ENCODE results near the gene SPOCK3. TPM values are rescaled to one million over a fixed set of nuclear protein-coding genes. Genes with fewer than 3 reads are reported as not detected.

The SPOCK3 gene
- total RNA-seq, 2 experiments from 2014 or later: not detected

DNA sequence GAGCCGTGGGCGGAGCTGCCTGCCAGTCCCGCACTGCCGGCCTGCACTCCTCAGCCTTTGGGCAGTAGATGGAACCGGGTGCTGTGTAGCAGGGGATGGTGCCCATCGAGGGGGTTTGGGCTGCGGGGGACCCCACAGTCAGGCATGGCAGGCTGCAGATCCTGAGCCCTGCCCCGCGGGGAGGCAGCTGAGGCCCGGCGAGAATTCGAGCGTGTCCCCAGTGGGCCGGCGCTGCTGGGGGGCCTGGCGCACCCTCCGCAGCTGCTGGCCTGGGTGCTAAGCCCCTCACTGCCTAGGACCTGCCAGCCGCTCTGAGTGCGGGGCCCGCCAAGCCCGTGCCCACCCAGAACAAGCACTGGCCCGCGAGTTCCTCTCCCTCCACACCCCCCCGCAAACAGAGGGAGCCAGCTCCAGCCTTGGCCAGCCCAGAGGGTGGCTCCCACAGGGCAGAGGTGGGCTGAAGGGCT lies 391.5 kb downstream of the SPOCK3 start:
- no peaks in the 10 kb centered on the region for H3K4me1 Mint-ChIP-seq

DNA sequence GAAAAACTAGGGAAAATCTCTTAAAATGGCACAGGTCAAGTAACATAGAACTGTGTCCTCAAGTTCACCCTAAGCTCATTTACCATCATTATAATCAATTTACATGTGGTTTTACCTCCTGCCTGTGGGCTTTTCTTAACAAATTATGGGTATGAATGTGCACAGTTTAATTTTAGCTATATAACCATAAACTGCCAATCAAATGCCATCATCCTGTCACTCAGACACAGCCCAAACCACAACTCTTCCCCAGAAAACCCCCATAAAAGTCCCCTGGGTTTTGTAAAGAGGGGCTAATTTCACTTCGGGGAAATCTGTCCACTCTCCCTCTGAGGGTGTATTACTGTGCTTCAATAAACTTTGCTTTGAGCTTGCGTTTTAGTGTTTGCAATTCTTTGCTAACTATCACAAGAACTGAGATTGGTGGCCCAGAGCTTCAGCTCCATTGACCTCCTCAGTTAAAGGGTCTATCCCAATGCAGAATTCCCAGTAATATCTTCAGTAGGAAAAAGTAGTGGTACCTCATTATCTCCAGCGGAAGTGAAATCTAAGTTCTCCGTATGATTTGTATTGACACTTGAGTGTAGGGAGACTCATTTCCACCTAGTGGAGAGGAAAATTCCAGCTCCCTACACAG lies 394.6 kb downstream of the SPOCK3 start:
- H3K9me3 Mint-ChIP-seq (ENCODE audit: low read depth): peaks cover 4% of the 10 kb centered on the region
- H3K27ac Mint-ChIP-seq: no peak overlapping the region
- H3K4me3 Mint-ChIP-seq: no peak overlapping the region
- ATAC-seq (no peak), DNase-seq (no peak)
- H3K4me1 Mint-ChIP-seq: no peaks in the 10 kb centered on the region
- H3K36me3 Mint-ChIP-seq: no peaks in the 10 kb centered on the region
- CTCF ChIA-PET: no interaction called here
- no peaks in the 10 kb centered on the region for H3K27me3 Mint-ChIP-seq

More for the DNA sequence above, 391.5 kb downstream of the SPOCK3 start:
- Mint-ChIP-seq H3K4me3 (no peak overlapping the region), H3K27ac (no peak overlapping the region), H3K9me3 (ENCODE audit: low read depth) (peaks cover 4% of the 10 kb centered on the region), H3K36me3 (no peaks in the 10 kb centered on the region), H3K27me3 (no peaks in the 10 kb centered on the region)
- no peak for DNase-seq
- CTCF ChIA-PET: no interaction called here
- no peak for ATAC-seq

DNA sequence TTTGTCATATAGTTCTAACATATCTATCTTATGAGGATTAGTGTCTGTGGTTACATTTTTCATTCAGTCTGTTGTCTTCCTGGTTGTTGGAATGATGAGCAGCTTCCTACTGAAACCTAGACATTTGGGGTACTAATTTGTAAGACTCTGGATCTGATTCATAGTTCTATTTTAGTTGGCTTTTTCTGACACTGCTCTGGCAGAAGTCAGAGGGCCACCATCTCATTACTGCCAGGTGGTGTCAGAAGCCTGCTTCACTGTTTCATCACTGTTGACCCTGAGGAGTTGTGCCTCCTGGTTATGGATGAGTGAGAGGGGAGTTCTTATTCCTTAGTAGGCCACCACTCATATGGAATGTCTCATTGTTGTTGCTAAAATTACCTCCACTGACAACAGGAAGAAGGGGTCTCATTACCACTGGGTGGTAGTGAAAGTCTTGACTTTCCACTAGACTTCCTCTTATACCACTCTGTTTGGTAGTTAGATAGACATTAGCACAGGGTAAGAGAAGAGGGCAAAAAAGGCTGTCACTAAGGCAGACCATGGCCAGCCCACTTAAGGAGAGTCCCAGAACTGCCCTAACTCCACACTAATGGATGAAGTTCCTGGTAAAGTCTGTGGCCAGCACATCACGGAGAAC lies 395.2 kb downstream of the SPOCK3 start:
- Mint-ChIP-seq H3K36me3 (no peaks in the 10 kb centered on the region), H3K4me1 (no peaks in the 10 kb centered on the region), H3K27ac (no peak overlapping the region), H3K4me3 (no peak overlapping the region), H3K9me3 (ENCODE audit: low read depth) (peaks cover 4% of the 10 kb centered on the region), H3K27me3 (no peaks in the 10 kb centered on the region)
- ATAC-seq (no peak), DNase-seq (no peak)
- CTCF ChIA-PET: no interaction called here

DNA sequence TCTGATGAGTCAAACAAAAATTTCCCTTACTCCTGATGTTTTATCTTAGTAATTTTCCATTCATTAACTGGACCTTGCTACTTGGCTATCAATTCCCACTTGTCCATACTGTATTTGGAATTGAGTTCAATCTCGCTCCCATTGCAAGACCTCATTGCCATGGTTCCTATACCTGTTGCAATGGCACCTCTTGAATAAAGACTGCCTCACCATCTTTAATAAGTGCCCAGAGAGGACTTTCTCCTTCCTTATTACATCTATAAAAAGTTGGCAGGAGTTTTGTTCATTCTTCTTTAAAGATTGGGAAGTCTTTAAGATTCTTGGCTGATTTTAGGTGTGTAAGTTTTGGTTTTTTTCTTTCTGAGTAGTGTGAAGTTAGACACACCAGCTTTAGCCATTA lies 397.4 kb downstream of the SPOCK3 start:
- no peak overlapping the region for H3K4me3 Mint-ChIP-seq
- no peaks in the 10 kb centered on the region for H3K4me1 Mint-ChIP-seq
- H3K9me3 Mint-ChIP-seq (ENCODE audit: low read depth): peaks cover 9% of the 10 kb centered on the region
- H3K36me3 Mint-ChIP-seq: no peaks in the 10 kb centered on the region
- H3K27ac Mint-ChIP-seq: no peak overlapping the region
- ATAC-seq: no peak
- no peaks in the 10 kb centered on the region for H3K27me3 Mint-ChIP-seq
- CTCF ChIA-PET: no interaction called here
- DNase-seq: no peak

DNA sequence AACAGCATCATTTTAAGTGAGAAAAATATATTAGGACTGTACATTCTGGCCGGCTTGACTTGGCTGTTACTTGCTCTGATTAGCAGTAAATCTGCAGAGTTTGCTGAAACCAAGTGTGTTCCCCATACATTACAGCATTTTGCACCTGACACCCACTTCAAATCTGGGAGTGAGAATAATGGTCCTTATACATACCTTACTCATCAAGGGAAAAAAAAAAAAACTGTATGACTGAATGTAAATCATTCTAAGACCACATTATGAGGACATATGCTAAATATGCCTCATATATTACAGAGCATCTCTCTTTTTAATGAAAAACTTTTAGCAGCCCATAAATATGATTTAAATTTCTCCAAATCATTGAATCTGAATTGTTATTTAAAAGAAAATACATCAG lies 406.7 kb downstream of the SPOCK3 start:
- H3K9me3 Mint-ChIP-seq (ENCODE audit: low read depth): peaks cover 2% of the 10 kb centered on the region
- CTCF ChIA-PET: no interaction called here
- H3K4me3 Mint-ChIP-seq: no peak overlapping the region
- ATAC-seq (no peak), DNase-seq (no peak)
- no peaks in the 10 kb centered on the region for H3K27me3 Mint-ChIP-seq
- H3K4me1 Mint-ChIP-seq: no peaks in the 10 kb centered on the region
- H3K36me3 Mint-ChIP-seq: no peaks in the 10 kb centered on the region
- H3K27ac Mint-ChIP-seq: no peak overlapping the region

DNA sequence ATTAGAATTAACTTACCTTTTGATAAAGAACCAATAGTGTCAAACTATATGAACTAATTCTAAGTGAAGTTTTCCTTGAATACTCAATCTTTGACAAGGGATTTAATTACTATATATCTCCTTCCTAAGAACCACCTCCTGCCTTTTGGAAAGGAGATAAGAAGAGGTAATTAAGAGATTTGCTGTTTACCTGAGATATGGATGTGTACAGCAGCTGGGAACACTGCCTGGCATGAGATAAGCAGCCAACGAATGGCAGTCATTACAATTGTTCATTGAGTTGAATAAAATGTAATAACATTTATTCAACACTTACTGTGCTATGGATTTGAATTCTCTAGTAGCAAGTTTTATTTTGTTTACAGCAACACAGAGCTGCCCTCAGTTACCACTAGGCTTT lies 407.1 kb downstream of the SPOCK3 start:
- no peaks in the 10 kb centered on the region for H3K27me3 Mint-ChIP-seq
- no peak overlapping the region for H3K4me3 Mint-ChIP-seq
- CTCF ChIA-PET: no interaction called here
- no peaks in the 10 kb centered on the region for H3K4me1 Mint-ChIP-seq
- H3K36me3 Mint-ChIP-seq: no peaks in the 10 kb centered on the region
- H3K9me3 Mint-ChIP-seq (ENCODE audit: low read depth): no peaks in the 10 kb centered on the region
- ATAC-seq (no peak), DNase-seq (no peak)
- no peak overlapping the region for H3K27ac Mint-ChIP-seq

DNA sequence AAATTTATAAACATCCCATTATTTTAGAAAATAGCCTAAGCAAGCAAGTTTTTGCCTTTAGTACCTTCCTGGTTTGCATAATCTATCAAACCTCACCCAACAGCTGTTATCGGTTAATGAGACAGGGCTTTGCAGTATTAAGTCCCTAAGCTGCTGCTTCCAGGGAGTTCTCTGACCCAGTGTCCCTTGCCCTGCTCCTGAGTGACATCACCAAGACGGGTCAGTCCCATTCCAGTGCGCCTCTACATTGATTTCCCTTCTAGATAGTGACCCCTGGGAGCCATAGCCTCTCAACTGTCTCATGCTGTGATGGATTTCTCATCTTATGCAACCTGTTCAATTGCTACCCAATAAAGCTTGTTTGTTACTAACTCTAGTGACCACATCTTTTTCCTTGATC lies 410.4 kb downstream of the SPOCK3 start:
- DNase-seq (no peak), ATAC-seq (no peak)
- H3K9me3 Mint-ChIP-seq (ENCODE audit: low read depth): peaks cover 4% of the 10 kb centered on the region
- no peak overlapping the region for H3K27ac Mint-ChIP-seq
- H3K27me3 Mint-ChIP-seq: no peaks in the 10 kb centered on the region
- H3K4me1 Mint-ChIP-seq: no peaks in the 10 kb centered on the region
- H3K4me3 Mint-ChIP-seq: no peak overlapping the region
- H3K36me3 Mint-ChIP-seq: no peaks in the 10 kb centered on the region
- CTCF ChIA-PET: no interaction called here

DNA sequence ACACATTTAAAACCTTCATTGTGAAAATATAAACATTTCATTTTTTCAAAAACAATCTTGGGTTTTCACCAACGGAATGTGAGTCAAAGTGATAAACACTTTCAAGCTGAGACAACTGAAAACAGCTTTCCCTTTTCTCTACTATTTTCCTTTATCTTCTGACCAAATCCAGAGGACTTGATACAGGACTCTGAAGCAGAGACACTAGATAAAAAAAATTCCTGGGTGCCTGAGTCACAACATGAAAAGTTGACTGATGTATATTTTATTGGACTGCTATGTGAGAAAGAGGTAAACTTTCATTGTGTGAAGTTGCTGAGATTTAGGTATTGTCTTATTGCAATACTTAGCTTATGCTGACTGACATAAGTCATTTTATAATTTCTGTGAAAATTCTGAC lies 411.2 kb downstream of the SPOCK3 start:
- H3K4me1 Mint-ChIP-seq: no peaks in the 10 kb centered on the region
- H3K4me3 Mint-ChIP-seq: no peak overlapping the region
- ATAC-seq: no peak
- peaks cover 4% of the 10 kb centered on the region for H3K9me3 Mint-ChIP-seq (ENCODE audit: low read depth)
- CTCF ChIA-PET: no interaction called here
- H3K27ac Mint-ChIP-seq: no peak overlapping the region
- no peaks in the 10 kb centered on the region for H3K36me3 Mint-ChIP-seq
- DNase-seq: no peak
- H3K27me3 Mint-ChIP-seq: no peaks in the 10 kb centered on the region

DNA sequence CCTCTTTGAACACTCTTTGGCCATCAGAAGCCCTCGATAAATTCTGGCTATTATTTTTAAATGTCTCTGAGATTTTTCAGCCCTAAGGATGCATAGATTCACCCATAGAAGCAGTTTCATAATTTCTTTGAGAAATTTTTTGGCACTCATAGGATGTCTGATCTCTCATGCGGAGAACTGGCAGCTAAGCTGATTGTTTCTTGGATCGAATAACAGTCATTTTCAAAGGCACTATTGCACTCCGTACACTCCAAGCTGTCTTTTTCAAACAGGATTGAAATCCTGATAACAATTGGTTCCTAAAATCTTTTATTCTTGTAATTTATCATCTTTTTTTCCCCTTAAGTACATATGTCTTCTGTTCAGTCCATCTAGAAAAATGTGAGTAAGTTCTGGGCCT lies 411.9 kb downstream of the SPOCK3 start:
- no peak for DNase-seq
- ATAC-seq: no peak
- CTCF ChIA-PET: no interaction called here
- Mint-ChIP-seq H3K27me3 (no peaks in the 10 kb centered on the region), H3K4me1 (no peaks in the 10 kb centered on the region), H3K27ac (no peak overlapping the region), H3K4me3 (no peak overlapping the region), H3K36me3 (no peaks in the 10 kb centered on the region), H3K9me3 (ENCODE audit: low read depth) (peaks cover 4% of the 10 kb centered on the region)

DNA sequence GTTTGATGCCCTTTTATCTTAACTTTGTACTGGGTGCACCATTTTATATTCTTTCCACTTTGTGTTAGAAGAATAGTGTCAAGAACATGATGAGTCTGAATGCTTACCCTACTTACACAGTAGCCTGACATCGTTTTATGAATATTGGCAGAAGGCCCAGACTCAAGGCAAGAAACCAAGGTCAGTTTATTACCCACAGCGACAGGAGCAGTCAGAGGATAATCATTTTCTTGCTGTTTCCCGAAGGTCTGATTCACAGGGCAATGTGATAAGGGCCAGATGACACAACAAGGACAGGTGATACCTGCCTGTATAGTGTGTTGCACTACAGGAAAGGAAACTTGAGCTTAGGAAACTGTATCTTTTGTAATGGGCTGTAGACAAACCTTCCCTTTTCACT lies 417.4 kb downstream of the SPOCK3 start:
- no peaks in the 10 kb centered on the region for H3K27me3 Mint-ChIP-seq

DNA sequence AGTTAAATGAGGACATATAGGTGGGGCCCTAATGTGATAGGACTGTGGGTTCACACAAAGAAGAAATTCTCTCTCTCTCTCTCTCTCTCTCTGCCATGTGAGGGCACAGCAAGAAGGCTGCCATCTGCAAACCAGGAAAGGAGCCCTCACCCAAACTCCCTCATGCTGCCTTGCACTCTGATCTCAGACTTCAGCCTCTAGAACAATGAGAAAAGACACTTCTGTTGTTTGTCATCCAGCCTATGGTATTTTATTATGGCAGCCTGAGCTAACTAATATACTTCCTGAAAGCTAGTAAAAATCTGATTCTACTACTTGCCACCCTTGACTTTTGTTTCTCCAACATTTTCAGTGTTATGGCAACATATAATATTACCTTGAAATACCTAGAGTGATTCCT lies 425.9 kb downstream of the SPOCK3 start:
- CTCF ChIA-PET: no interaction called here
- no peaks in the 10 kb centered on the region for H3K4me1 Mint-ChIP-seq
- no peak overlapping the region for H3K27ac Mint-ChIP-seq
- no peaks in the 10 kb centered on the region for H3K36me3 Mint-ChIP-seq
- no peaks in the 10 kb centered on the region for H3K27me3 Mint-ChIP-seq
- DNase-seq: no peak
- peaks cover 3% of the 10 kb centered on the region for H3K9me3 Mint-ChIP-seq (ENCODE audit: low read depth)
- no peak overlapping the region for H3K4me3 Mint-ChIP-seq
- no peak for ATAC-seq

More for the DNA sequence above, 417.4 kb downstream of the SPOCK3 start:
- DNase-seq: no peak
- Mint-ChIP-seq H3K36me3 (no peaks in the 10 kb centered on the region), H3K4me3 (no peak overlapping the region), H3K9me3 (ENCODE audit: low read depth) (peaks cover 4% of the 10 kb centered on the region), H3K27ac (no peak overlapping the region), H3K4me1 (no peaks in the 10 kb centered on the region)
- CTCF ChIA-PET: no interaction called here
- ATAC-seq: no peak

DNA sequence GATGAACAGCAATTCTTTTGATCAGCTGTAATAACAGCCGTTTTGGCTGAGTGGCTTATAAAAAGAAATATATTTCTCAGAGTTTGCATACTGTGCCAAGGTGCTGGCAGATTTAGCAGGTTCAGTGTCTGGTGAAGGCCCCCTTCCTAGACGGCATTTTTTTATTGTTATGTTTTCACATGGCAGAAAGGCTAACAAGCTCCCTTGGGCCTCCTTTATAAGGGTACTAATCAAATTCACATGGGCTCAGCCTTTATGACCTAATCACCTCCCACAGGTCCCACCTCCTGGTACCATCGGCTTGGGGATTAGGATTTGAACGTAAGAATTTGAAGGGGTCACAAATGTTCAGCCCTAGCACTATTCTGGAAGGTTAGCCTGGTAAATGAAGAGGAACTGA lies 431.9 kb downstream of the SPOCK3 start:
- Mint-ChIP-seq H3K27me3 (no peaks in the 10 kb centered on the region), H3K27ac (no peak overlapping the region), H3K4me1 (no peaks in the 10 kb centered on the region), H3K9me3 (ENCODE audit: low read depth) (peaks cover 7% of the 10 kb centered on the region), H3K4me3 (no peak overlapping the region), H3K36me3 (no peaks in the 10 kb centered on the region)
- CTCF ChIA-PET: no interaction called here
- DNase-seq: no peak
- no peak for ATAC-seq

DNA sequence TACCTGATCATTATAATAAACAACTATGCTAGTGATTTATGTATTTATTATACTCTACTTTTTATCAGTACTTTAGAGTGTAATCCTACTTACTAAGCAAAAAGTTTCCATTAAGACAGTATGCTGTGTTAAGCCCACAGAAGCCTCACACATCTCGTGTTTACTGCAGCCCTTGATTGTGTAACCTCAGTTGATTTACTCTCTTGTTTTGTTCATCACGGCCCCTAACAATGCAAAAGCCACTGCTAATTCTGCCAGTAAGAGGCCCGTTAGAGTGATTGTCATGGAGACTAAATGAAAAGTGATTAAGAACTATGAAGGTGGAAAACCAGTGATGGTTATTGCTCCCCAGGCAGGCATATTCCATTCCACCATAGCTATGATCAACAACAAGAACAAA lies 436.2 kb downstream of the SPOCK3 start:
- Mint-ChIP-seq H3K9me3 (ENCODE audit: low read depth) (peaks cover 7% of the 10 kb centered on the region), H3K4me1 (no peaks in the 10 kb centered on the region), H3K4me3 (no peak overlapping the region), H3K36me3 (no peaks in the 10 kb centered on the region), H3K27ac (no peak overlapping the region), H3K27me3 (no peaks in the 10 kb centered on the region)
- DNase-seq: no peak
- ATAC-seq: no peak
- CTCF ChIA-PET: no interaction called here

DNA sequence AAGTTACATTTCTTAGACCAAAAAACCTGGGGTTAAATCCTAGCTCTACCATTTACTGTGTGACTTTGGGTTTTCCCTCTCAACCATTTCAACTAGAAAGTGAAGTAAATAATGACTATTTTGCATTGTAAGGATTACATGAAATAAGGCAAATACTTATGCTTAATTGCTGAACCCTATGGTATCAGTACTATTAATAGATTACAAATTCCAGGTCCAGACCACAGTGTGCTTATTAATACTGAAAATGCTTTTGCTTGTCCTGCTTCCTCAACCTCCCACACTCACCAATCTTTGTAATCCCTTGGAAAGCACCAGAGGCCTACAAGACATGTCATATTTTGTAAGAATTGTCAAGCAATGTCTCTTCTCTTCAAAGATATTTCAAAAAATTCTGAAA lies 456.5 kb downstream of the SPOCK3 start:
- H3K4me1 Mint-ChIP-seq: no peaks in the 10 kb centered on the region
- no peak overlapping the region for H3K27ac Mint-ChIP-seq

More for the DNA sequence above, 456.5 kb downstream of the SPOCK3 start:
- ATAC-seq: no peak
- CTCF ChIA-PET: no interaction called here
- Mint-ChIP-seq H3K4me3 (no peak overlapping the region), H3K9me3 (ENCODE audit: low read depth) (peaks cover 6% of the 10 kb centered on the region), H3K36me3 (no peaks in the 10 kb centered on the region), H3K27me3 (no peaks in the 10 kb centered on the region)
- DNase-seq: no peak

Data from activated CD8-positive, alpha-beta memory T cell treated with anti-CD3 and anti-CD28 coated beads, Interleukin-2, amount 10 ng/mL, durations not matched to agents 7 days and 5 days (primary cell).